ENCODE measurements around the gene B4GALT2. TPM values are rescaled to one million over a fixed set of nuclear protein-coding genes. Genes with fewer than 3 reads are reported as not detected.

B4GALT2 gene
- total and polyA plus RNA-seq, 9 of the 15 experiments (the other 6 are each of a cell fraction or from before 2014, with no cell fraction given) = 1.3 to 86.8 (median 43.8) TPM

DNA sequence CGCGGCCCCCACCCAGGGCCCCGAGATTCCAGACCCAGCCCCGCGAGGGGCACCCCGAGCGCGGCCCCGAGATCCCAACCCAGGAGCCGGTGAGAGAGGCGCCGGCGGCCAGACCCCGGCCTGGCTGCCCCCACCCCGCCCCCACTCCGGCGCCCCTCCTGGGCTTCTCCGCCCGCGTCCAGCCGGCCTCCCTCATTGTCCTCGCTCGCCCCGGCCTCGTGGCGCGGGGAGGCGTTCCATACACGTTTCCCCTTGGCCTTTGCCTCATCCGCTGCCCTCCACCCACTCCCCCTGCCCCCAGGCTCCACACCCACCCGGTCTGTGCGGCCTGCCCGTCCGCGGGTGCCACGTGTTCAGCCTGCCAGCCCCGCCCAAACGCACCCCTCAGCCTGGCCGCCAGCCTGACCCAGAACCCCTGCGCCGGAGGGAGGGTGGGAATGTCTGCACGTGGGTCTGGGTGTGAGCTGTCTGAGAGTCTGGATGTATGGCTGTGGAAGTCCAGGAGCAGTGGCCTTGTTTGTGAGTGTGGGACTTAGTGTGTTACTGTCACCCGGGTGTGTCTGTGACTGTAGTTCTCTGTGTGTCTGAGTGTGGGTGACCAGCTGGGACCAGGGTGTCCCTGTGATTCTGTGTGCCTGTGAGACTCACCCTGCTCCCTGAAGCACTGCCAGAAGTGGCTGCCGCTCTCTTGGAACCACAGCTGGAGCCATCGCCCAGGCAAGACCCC lies 681 bp downstream of the B4GALT2 start (continued):
- TF ChIP-seq DEAF1 (CRISPR knock-in tag; IDR thresholded peaks at IDR 0.05) (no peak), RHOXF2B (CRISPR knock-in tag; conservative IDR thresholded peaks at IDR 0.05) (no peak), SMAD4 (CRISPR knock-in tag; conservative IDR thresholded peaks at IDR 0.05) (peak; percentile 40; the same call in 1 of the 2 replicates), EGR1 (conservative IDR thresholded peaks at IDR 0.05) (peak; percentile 79), ASH1L (IDR thresholded peaks at IDR 0.05; ENCODE audit: borderline replicate concordance, low read depth, partially characterized antibody) (no peak), RNF219 (CRISPR knock-in tag; IDR thresholded peaks at IDR 0.05) (no peak), ATF6 (CRISPR knock-in tag; IDR thresholded peaks at IDR 0.05) (0 out of 2 replicates have a peak, but pooled peaks have one; percentile 62), GABPB2 (CRISPR knock-in tag; conservative IDR thresholded peaks at IDR 0.05) (no peak), ELF1 (tag; IDR thresholded peaks at IDR 0.05) (no peak)
- TF ChIP-seq, protein P1, sequence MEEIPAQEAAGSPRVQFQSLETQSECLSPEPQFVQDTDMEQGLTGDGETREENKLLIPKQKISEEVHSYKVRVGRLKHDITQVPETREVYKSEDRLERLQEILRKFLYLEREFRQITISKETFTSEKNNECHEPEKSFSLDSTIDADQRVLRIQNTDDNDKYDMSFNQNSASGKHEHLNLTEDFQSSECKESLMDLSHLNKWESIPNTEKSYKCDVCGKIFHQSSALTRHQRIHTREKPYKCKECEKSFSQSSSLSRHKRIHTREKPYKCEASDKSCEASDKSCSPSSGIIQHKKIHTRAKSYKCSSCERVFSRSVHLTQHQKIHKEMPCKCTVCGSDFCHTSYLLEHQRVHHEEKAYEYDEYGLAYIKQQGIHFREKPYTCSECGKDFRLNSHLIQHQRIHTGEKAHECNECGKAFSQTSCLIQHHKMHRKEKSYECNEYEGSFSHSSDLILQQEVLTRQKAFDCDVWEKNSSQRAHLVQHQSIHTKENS (CRISPR knock-in tag; IDR thresholded peaks at IDR 0.05) = no peak
- TF ChIP-seq, protein P2, sequence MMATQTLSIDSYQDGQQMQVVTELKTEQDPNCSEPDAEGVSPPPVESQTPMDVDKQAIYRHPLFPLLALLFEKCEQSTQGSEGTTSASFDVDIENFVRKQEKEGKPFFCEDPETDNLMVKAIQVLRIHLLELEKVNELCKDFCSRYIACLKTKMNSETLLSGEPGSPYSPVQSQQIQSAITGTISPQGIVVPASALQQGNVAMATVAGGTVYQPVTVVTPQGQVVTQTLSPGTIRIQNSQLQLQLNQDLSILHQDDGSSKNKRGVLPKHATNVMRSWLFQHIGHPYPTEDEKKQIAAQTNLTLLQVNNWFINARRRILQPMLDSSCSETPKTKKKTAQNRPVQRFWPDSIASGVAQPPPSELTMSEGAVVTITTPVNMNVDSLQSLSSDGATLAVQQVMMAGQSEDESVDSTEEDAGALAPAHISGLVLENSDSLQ (IDR thresholded peaks at IDR 0.05) = no peak; the same call in 1 of the 2 replicates

Measured in K562 (cell line).